Esophagus mucosa (tissue), 1 donor: Measurements from ENCODE around the gene ACYP1. TPM values are rescaled to one million over a fixed set of nuclear protein-coding genes. Genes with fewer than 3 reads are reported as not detected.

Experiments used
- ATAC-seq: fragments of 200-7000 bp; cut with Tn5 transposase; one replicate; pipeline ENCODE4 v1.9.1; 2020
- total RNA-seq: library from RNA; stranded (reverse); gene quantifications from one replicate; pipeline ENCODE4 v1.2.4, GENCODE V29; 2023
- donor health status: DM: yes; HTN: yes; CAD: no.

ACYP1 gene
- 8.3 TPM for total RNA-seq

DNA sequence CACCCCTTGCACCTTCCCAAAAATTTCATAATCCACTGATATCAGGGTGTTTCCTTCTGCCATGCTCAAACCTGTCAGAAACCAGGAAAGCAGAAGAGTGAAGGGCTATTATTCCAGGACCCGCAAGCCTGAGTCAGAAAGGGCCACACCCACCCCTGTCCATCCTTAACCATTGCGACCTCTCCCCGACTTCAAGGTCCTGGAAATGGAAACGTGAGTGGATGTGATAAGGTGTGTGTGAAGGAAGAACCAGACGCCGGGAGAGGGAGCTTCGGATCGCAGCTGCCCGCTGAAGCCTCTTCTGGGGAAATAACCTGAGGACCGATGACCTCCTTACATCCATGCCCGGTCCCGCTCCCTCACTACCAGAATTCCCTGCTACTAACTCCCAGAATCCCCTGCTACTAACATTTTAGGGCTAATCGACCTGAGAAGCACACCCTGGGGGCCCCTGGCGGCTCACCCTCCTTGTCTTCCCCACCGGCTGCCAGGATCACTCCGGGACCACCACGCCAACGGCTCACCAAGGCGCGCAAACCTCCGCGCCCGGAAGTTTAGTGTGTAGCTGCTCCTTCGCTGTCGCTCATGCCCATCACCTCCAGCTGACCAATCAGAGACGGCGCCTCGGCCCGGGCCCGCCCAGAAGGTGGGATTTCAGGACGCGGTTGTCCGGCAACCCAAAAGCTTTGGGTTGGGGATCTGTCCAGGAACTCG is at the start of gene ACYP1:
ACYP1 (minus strand) TSS at position 534 of the 714 bp plus-strand sequence; CDS start at position 63, 471 bp downstream.
- peak; percentile 93 for ATAC-seq

DNA sequence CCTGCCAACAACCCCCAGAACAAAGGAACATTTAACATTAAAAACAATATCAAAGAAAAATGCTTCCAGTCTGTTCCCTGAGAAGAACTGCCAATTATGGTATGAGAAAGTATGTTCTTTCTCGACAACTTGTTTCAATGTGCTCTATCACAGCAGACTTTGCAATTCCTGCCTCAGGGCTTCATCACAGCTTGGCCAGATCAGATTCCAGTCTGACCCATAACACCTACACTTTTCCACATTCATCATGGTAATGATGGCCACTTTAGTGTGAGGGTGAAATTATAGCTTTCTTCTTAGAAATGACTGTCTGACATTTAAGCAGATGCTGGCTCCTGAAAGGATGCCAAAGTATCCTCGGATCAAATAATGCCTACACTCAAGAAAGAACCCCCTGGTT is 46.1 kb upstream of the ACYP1 start:
- ATAC-seq: no peak

DNA sequence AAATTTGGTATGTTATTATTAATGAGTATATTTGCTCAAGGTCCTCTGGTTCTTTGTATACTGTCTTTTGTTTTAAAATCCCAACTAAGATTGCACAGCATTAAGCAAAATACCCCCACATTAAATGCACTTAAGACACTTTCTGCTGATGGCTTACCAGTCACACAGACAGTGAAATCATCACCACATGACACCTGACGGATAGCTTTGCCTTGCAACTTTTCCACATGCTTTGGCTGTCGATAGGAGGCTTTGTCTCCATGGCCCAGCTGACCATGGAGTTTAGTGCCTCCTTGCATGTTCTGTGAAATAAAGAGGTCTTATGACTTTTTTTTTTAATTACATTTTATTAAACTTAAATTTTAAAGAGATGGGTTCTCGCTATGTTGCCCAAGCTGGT is 43.4 kb upstream of the ACYP1 start:
- ATAC-seq: no peak

DNA sequence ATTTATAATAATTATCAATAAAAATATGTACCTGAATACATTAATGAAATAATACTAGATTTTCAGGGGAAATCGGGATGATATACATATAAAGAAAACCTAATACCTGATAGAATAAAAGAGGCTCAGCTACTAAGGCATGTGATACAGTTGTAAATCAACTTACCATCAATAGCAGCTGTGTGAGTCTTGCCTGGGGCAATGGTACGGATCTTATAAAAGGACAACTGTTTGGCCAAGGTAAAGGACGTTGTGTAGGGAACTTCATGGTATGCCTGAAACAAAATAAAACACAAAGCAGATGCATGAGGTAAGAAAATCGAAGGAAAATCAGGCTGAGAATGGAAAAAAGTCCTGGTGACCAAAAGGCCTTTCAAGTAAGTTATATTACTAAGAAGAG is 37.7 kb upstream of the ACYP1 start:
- ATAC-seq: no peak

DNA sequence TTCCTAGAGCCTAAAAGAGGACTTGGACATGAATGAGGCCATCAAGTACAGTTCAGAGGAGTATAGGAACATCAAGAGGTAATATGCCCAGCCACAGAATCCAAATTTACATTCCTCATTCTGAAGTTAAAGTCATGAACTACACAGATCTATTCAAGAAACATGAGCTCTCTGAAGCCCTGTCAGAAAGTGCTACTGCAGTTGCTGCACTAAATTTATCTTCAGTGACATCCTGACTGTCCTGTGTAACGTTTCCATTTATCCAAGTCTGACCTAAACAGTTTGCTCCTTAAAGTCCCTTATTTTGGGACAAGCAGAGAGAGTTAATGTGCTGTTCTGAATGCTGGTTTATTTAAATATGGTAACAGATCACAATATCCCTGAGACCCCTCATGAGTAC is 34.9 kb upstream of the ACYP1 start:
- ATAC-seq: no peak

DNA sequence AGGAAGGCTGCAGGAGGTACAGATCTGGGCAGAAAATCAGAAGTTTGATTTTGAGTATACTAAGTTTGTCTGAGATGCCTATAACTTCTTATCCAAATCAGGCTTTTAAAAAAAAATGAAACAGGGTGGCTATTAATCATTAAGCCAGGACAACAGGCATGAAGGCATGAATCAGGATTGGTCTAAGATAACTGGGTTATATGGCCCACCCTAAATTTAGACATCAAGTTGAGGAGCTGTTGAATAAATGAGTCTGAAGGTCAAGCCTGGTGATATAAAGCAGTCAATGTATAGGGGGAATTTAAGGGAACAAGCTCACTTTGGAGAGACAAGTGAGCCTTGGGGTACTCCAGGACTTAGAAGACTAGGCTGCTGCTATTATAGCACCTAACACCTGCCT is 34.4 kb upstream of the ACYP1 start:
- ATAC-seq: no peak

DNA sequence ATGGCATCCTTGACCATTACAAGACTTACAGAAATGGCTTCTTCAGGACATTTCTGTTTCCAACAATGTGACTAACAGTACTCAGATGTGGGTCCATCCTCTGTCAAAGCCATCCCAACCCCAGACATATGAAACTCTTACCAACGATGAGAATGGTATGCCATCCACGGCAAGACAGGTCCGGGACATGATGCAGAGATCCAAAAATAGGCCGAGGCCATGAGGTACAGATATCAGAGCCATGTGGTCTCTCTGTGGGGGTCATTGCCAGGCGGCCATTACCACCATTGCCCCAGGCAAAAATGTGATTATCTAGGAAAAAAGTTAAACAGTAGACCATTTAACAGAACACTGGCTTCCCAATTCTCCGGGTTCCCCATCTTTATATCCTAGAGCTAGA is 33.1 kb upstream of the ACYP1 start:
- no peak for ATAC-seq

DNA sequence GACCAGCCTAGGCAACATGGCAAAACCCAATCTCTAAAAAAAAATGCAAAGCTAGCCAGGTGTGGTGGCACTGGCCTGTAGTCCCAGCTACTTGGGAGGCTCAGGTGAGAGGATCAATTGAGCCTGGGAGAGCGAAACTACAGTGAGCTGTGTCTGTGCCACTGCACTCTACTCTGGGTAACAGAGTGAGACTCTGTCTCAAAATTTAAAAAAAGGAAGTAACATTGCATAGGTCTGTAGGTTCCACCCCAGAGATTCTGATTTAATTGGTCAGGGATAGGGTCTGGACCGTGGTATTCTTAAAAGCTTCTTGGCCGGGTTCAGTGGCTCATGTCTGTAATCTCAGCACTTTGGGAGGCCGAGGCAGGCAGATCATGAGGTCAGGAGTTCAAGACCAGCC is 31.9 kb upstream of the ACYP1 start:
- ATAC-seq: no peak

DNA sequence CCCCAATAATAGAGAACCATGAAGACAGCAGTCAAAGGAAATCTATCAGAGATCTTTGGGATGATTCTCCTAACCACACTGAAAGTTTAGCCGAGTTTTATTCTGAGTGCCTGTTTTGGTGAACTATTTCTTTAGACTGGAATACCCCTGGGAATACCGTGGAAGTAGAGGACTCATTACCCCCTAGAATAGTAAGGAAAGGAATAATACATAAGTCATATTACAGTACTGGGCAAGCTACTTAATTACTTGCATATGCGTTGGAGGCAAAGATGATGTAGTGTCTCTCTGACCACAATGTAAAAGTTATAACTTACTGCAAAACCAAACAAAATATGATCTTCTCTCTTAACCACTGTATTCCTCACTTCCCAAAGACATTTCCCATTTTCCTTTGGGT is 31.1 kb upstream of the ACYP1 start:
- no peak for ATAC-seq

DNA sequence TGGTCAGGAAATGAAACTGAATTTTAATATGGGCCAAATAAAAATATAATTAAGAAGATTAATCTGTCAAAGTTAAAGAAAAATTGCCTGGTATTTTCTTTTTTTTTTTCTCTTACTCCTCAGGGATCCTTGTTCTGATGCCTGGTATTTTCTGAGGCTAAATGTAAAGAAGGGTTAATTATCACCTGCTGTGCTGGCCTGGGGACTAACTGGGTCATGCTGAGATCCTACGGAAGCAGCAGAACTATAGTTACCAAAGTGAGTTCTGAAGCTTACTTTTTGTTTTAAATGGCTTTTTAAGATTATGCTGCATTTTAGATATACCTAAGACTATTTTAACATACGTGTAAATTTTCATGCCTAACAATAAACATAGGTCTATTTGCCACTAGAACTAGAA is 28.9 kb upstream of the ACYP1 start:
- ATAC-seq: no peak

DNA sequence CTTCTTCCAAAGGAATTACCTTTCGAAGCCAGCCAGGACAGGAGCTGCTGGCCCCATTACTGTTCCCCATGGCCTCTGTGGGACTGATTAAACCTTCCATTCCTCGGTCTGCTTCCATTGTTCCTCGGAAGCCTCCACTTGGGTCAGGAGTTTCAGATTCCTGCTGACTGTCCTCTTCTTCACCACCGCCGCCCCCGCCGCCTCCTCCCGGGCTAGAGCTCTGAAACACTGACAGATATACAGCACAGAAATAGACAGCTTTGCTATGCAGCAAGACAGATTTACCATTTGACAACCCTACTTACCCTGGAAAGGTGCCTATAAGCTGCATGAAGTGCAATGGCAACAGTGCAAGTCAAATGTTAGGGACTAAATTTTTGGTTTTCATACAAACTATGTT is 27.4 kb upstream of the ACYP1 start:
- no peak for ATAC-seq

DNA sequence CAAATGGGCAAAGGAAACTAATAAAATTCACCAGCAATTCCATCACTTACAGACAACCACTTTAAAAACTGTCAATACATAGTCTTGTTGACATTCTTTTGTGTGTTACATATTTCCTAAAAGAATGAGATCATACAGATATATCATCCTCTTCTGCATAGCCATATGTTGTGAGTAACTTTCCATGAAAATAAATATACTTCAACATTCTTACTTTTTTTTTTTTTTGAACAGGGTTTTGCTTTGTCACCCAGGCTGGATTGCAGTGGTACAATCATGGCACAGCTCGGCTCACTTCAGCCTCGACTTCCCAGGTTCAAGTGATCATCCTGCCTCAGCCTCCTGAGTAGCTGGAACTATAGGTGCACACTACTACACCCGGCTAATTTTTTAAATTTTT is 26.5 kb upstream of the ACYP1 start:
- ATAC-seq: no peak

DNA sequence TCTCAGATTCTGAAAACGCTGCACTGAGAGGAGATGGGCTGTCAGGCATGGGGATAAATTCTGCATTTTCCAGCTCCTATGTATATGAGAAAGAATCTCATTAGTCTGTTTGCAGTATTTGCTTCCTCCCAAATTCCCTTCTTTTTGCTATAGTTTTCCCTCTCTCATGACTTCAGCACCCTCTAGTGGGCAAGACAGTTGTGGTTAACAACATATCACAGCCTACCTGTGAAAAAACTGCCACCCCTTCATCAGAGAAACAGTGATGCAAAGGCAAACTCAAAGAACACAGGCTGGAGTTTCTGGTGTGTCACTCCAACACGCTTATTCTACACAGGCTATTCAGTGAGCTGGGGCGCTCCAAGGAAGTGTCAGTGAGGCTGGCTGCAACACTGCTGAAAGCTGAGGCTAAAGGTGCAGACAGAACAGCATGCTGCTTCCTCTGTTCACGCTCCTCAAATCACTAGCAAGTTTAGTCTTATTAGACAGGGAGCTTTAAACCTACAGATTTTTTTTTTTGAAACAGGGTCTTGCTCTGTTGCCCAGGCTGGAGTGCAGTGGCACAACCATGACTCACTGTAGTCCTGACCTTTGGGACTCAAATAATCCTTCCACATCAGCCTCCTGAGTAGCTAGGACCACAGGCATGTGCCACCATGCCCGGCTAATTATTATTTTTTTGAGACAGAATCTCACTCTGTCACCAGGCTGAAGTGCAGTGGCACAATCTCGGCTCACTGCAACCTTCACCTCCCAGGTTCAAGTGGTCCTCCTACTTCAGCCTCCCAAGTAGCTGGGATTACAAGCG is 24.9 kb upstream of the ACYP1 start:
- ATAC-seq: peak; percentile 61

DNA sequence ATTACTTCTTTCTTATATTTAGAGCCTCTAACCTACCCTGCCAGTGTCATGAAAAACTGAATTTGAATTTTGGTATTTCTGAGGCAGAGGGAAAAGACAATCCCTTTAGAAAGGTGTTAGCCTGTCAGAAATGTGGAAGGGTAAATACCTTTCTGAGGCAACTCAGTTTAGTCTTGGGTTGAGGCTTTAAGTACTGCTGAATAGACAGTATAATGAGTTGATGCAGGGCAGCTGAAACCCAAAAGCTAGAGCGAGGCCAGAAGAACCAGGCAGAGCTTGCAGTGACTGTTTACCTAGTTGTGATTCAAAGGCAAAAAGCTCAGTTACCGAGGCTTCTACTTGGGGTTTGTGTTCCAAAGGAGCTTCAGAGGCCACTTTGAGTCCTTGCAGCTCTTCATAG is 24.3 kb upstream of the ACYP1 start:
- ATAC-seq: no peak

DNA sequence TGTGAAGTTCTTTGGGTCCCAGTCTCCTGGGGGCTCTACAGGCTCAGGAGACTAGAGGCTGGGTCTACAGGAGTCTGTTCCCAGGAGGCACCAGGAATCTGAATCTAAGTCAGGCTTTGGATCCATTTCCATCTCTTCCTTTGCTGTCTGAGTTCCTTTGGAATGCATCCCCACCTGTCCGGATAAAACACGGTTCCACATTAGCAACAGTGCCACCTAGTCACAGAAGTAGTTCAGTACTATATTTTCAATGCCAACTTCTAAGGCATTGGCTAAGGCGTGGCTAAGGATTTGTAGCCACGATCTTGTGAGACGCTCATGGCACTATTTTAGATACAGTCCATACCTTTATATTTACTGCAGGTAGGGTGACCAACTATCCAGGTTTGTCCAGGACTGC is 20.7 kb upstream of the ACYP1 start:
- peak; percentile 79 for ATAC-seq

DNA sequence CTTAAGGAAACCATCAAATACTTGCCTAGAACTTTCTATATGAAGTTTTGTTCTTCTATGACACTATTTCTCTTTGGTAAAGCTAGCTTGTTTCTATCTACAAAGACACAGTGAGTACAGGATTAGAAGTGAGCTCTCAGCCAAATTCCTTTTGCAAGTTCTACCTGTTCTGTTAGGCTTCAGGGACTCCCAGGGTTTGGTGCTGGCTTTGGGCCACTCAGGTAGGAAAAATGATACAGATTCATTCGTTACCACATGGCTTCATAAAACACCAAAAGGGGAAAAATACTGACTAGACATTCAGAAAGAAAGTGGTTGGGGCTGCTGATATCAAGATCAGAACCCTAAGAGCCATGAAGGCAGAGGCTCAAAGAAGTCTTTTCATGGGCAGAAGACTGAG is 19.4 kb upstream of the ACYP1 start:
- peak; percentile 34 for ATAC-seq

DNA sequence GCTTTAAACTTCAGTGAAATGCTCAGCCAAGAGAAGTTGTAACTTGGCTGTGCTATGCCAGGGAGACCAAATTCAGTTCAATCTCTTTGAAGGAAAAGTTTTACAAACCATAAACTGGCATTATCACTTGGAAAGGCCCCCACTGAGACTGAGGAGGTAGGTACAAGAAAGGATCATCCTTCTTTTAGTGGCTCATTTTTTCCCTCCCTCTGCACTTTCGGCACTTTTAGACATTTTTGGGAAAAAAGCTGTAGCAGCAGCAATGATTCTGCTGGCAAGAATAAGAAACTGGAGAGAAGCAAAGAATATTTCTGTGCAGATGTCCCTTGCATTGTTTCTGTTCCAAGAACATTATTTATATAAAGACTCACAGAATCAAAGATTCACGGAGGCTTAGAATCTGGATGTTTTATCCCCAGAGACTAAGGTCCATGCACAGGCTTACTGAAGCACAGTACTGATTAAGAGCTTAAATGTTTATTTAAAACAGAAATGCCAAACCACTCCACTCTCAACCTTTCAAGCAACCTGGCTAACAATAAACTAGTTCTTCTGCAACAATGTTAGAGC is 17.9 kb upstream of the ACYP1 start:
- ATAC-seq: no peak

DNA sequence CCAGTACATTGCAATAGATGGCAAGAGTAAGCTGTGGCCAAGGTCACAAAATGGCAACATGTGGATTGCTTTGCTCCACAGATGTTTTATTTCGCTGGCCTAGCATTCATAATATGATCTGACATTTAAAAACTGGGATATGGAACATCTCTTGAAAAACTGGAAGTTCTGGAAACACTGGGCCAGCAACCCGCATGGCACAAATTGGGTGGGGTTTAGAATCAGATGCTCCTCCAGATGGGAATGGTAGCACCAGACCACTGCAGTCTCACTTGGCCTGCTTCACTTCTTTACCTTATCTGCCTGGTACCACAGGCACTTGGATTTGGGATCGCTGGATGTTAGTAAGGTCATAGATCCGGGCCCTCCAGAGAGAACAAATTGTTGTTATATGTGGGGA is 15.7 kb upstream of the ACYP1 start:
- peak; percentile 22 for ATAC-seq

DNA sequence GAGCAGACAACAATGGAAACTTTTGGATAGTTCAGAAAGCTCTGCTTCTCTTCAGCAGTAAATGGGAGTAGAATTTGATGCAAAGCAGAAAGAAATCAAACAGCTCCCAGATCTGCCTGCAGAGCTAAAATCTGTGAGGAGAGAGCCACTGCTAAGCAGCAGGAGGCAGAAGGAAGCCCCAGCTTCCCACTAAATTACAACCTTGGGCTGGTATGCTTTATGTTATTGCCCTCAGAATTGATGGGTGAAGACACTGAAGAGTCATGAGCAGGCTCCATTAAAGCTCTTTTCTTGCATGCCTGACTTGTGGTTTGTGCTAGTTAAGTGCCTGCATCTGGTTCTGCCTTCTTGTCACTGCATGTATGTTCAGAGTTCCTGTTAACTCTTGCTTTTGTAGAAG is 14.0 kb upstream of the ACYP1 start:
- ATAC-seq: no peak

DNA sequence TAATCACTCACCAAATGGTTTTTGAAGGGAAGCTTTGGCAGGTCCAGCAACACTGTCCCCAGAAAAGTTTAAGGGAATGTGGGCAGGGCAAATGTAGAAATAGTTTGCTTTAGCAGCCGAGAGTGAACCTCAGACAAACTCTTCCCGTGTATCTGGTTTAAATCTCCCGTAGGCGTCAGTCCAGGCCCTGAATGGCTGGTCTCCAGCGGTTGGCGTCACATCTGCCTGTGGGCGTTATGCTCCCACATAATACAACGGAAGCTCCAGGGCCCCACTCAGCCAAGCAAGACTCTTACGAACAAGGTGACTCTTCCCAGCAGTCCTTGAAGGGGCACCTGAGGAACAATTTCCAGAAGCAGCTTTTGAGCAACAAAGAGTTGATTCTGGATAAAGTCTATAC is 6.6 kb upstream of the ACYP1 start:
- peak; percentile 48 for ATAC-seq

DNA sequence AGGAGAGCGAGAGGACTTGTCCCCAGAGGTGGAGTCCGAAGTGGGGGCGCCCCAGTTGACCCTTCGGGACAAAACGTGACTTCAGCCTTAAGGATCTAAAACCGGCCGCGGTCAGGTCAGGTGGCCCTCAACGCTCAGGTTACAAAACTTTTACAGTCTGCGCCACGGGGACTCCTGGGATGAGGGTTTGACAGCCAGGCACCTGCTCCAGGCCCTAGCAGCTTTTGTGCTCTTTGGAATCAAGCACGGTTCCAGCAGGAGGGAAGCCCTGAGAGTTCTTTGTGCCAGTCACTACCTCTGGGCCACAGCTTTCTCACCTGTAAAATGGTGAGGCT is 6.0 kb upstream of the ACYP1 start:
- peak; percentile 8 for ATAC-seq

DNA sequence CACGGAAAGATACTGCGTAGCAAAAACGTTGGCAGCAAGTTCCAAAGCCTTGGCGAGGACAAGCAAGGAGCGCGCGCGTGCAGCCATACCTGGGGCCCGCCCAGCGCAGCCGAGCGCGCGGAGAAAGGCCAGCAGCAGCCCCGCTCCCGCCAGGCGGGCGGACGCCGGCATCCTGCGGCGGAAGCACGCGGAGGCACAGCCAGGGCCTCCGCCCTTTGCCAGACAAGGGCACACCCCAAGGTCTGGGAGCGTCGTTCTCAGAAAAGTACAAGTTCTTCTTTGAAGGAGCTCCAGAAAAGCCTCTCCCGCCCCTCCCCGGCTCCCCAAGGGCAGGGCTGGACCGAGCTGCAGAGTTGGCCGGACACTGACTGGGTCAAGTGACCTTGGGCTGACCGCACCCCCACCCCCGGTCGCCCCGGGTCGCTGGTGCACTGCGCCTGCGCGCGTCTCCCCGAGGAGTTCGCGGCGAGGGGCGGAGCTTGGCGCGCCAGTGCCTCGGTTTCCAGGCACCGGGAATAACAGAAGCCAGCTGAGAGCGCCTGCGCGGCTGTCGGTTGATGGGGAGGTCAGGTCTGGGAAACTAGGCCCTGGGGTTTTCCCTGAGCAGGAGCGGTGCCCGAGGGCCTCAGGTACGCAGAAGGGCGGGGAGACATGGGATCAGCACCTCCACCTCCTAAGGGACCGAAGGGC is 5.4 kb upstream of the ACYP1 start, which contains the start of gene ZC2HC1C:
ZC2HC1C (plus strand) TSS at position 521 of the 690 bp plus-strand sequence. CDS start 933 bp downstream, outside the sequence.
- ATAC-seq: peak; percentile 87
